Testis (tissue), 5 donors: ENCODE results near the gene SLC51B. TPM values are rescaled to one million over a fixed set of nuclear protein-coding genes. Genes with fewer than 3 reads are reported as not detected.

Experiments
- DNase-seq: peaks from one replicate; pipeline ENCODE4 v3.0.0-alpha.2; 2019
- H3K27ac ChIP-seq, 2 donors: fragments of 200-600 bp; sonication (generic); one replicate each; pipeline ENCODE4 v1.5.1; 2019
- H3K27me3 ChIP-seq: fragments of 200-600 bp; sonication (generic); one replicate; pipeline ENCODE4 v1.5.1; 2019
- H3K36me3 ChIP-seq: fragments of 200-600 bp; sonication (generic); one replicate; pipeline ENCODE4 v1.5.1; 2017; ENCODE audit warnings: low read depth; ENCODE audit errors: missing control alignments
- H3K4me1 ChIP-seq: fragments of 200-600 bp; sonication (generic); one replicate; pipeline ENCODE4 v1.5.1; 2019
- H3K4me3 ChIP-seq, 2 donors: fragments of 200-600 bp; sonication (generic); one replicate each; pipeline ENCODE4 v1.5.1; 2017 to 2019
- H3K9me3 ChIP-seq: fragments of 200-600 bp; sonication (generic); one replicate; pipeline ENCODE4 v1.5.1; 2017
- POLR2A ChIP-seq: fragments of 450-650 bp; IDR thresholded peaks from one replicate; pipeline ENCODE4 v1.6.1; 2017; ENCODE audit warnings: antibody characterized with exemption, mild to moderate bottlenecking, moderate library complexity
- WGBS, 2 donors: methylation state at CpG; one replicate each; pipeline ENCODE4 v1.1.5; 2018; 5-methylcytosine and 5-hydroxymethylcytosine counted together
- intact Hi-C: fragments of 100-400 bp; cut with DNase I; formaldehyde crosslinking; loops from one replicate; pipeline ENCODE4 v1.15.1; 2023; ENCODE audit warnings: low total_unique reads
- long read RNA-seq, 2 donors: transcript quantifications; one replicate each; lab custom pipeline, GENCODE V29; 2026
- polyA plus RNA-seq: library from polyadenylated mRNA; stranded (reverse); fragments of 350-450 nt; fragmentation: Illumina TruSeq; extraction: RNeasy Lipid Tissue Mini Kit (QIAGEN cat#74804); gene quantifications from one replicate; pipeline ENCODE4 v1.2.3, GENCODE V29; 2014; ENCODE audit warnings: low read depth, low replicate concordance; ENCODE audit not compliant: insufficient read depth
- total RNA-seq, 2 donors: library from RNA; depleted of rRNA; stranded (reverse); fragments of >200 nt; gene quantifications; one replicate each; pipeline ENCODE4 v1.2.3, GENCODE V29; 2016
- TF ChIP-seq, protein P1 (sequence below), 3 experiments: fragments of 450-650 bp in 2 of 3; fragments of 200-600 bp in 1 of 3; sonication (generic) in 1 of 3; IDR thresholded peaks; one replicate each; pipeline ENCODE4 v1.5.1; 2016 to 2019; ENCODE audit warnings: antibody characterized with exemption in 3 of 3, mild to moderate bottlenecking in 2 of 3, moderate library complexity in 1 of 3

SLC51B gene
- total RNA-seq = 1 to 10 TPM; 1.1 to 3.8 TPM
- 13.6 TPM for polyA plus RNA-seq
- long read RNA-seq, donor 1, partial matches to known transcripts = 7 of 55 reads
- long read RNA-seq, donor 1, other reads (novel, unspliced or antisense) = 47 of 55 reads
- long read RNA-seq, donor 2, partial matches to known transcripts = 0 of 19 reads
- long read RNA-seq, donor 2, other reads (novel, unspliced or antisense) = 19 of 19 reads

DNA sequence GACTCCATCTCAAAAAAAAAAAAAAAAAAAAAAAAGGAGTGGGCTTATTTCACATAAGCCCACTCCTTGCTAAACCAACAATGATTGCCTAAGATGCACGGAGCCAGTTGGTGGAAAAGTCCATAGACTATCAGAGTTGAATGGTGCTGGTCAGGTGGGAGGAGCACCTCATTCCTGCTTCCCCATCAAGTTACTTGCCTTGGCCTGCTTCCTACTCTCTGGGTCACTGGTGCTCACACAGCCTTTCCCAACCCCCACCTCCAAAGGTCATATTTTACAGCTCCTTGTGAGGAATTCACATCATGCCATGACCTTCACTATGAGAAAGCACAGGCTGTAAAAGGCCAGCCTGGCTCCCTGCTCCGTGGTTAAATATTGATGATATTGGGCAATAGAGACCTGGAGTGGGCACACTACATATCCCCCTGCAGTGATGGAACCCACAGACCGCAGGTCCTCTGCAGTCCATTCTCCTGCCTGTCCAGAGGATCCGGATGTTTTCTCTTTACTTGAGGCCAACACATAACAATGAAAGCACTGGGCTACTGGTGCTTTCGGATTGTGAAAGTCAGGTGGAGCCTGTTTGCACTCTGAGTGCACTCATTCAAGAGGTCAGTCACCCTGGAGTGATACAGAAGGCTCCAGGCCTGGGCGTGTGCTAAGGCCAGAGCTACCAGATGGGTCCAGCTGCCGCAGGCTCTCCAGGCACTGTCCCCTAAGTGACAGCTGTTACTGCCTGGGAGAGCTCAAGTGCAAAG is at the start of gene SLC51B:
Gene SLC51B, plus strand, starts transcription at position 664 of the 758 bp plus-strand sequence. CDS start 4,618 bp downstream, outside the sequence.
- no peaks in the 10 kb centered on the region for H3K4me1 ChIP-seq
- H3K27me3 ChIP-seq = no peaks in the 10 kb centered on the region
- TF ChIP-seq, protein P1, sequence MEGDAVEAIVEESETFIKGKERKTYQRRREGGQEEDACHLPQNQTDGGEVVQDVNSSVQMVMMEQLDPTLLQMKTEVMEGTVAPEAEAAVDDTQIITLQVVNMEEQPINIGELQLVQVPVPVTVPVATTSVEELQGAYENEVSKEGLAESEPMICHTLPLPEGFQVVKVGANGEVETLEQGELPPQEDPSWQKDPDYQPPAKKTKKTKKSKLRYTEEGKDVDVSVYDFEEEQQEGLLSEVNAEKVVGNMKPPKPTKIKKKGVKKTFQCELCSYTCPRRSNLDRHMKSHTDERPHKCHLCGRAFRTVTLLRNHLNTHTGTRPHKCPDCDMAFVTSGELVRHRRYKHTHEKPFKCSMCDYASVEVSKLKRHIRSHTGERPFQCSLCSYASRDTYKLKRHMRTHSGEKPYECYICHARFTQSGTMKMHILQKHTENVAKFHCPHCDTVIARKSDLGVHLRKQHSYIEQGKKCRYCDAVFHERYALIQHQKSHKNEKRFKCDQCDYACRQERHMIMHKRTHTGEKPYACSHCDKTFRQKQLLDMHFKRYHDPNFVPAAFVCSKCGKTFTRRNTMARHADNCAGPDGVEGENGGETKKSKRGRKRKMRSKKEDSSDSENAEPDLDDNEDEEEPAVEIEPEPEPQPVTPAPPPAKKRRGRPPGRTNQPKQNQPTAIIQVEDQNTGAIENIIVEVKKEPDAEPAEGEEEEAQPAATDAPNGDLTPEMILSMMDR (IDR thresholded peaks at IDR 0.05) = no peak
- TF ChIP-seq POLR2A = no peak
- intact Hi-C loops = no loop called here
- no peaks in the 10 kb centered on the region for H3K9me3 ChIP-seq
- no peak within 1 kb of the TSS for H3K4me3 ChIP-seq
- H3K27ac ChIP-seq = no peak within 1 kb of the TSS
- DNase-seq = no peak
- WGBS, 2 donors = 56 to 63% methylated on average over 7 of the region's 7 CpGs
- H3K36me3 ChIP-seq = no peaks in the 10 kb centered on the region

DNA sequence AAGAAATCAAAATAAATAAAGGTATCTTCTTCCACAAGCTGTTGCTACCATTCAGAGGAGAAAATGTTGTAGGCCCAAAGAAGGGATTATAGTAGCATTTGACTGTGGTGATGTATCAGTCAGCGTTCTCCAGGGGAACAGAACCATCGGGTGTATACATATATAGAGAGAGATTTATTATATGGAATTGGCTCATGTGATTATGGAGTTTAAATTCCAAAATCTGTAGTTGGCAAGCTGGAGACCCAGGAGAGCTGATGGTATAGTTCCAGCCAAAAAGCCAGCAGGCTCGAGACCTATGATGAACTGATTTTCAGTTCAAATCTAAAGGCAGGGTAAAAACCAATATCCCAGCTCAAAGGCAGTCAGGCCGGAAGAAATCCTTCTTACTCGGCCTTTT is 48.1 kb upstream of the SLC51B start:
- intact Hi-C loops = no loop called here
- 78 to 83% methylated on average over 5 of the region's 5 CpGs for WGBS, 2 donors
- no peak for DNase-seq

GRCh38 chr15:64997745-64998375 is 47.3 kb upstream of the SLC51B start:
- no peak for TF ChIP-seq POLR2A
- TF ChIP-seq, protein P1 (IDR thresholded peaks at IDR 0.05) = no peak
- no peaks in the 10 kb centered on the region for H3K4me1 ChIP-seq
- intact Hi-C loops = no loop called here
- 92% methylated on average over 4 of the region's 4 CpGs for WGBS, 2 donors
- no peak overlapping the region for H3K4me3 ChIP-seq
- H3K27me3 ChIP-seq = no peaks in the 10 kb centered on the region
- H3K27ac ChIP-seq = no peak overlapping the region
- no peaks in the 10 kb centered on the region for H3K9me3 ChIP-seq
- H3K36me3 ChIP-seq = no peaks in the 10 kb centered on the region
- DNase-seq = no peak

More for the DNA sequence above, 48.1 kb upstream of the SLC51B start:
- TF ChIP-seq, protein P1 (IDR thresholded peaks at IDR 0.05) = no peak
- TF ChIP-seq POLR2A = no peak
- H3K9me3 ChIP-seq = no peaks in the 10 kb centered on the region
- no peaks in the 10 kb centered on the region for H3K4me1 ChIP-seq
- H3K36me3 ChIP-seq = no peaks in the 10 kb centered on the region
- no peak overlapping the region for H3K4me3 ChIP-seq
- no peaks in the 10 kb centered on the region for H3K27me3 ChIP-seq
- no peak overlapping the region for H3K27ac ChIP-seq

DNA sequence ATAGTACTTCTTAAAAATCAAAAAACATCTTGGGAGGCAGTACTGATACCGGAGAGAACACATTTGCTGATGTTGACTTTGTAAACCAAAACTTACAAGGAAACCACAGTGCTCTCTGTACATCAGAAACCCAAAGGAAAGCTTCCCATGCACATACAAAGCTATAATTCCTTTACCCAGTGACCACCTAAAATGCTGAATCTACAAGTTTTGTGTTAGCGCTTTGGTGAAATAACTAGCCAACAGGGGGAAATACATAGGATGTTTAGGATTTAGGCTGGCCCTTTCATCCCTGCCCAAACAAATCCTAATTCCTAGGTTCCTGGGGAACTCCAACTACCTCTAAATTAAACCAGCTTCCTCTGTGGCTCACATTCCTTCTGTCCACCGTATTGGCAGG is 40.2 kb upstream of the SLC51B start:
- H3K27ac ChIP-seq = no peak overlapping the region
- no peak for TF ChIP-seq POLR2A
- TF ChIP-seq, protein P1 (IDR thresholded peaks at IDR 0.05) = no peak
- no peak for DNase-seq
- 89% methylated on average over 3 of the region's 3 CpGs for WGBS, 2 donors
- intact Hi-C loops = no loop called here
- H3K36me3 ChIP-seq = no peaks in the 10 kb centered on the region
- no peaks in the 10 kb centered on the region for H3K4me1 ChIP-seq
- no peak overlapping the region for H3K4me3 ChIP-seq
- no peaks in the 10 kb centered on the region for H3K27me3 ChIP-seq
- H3K9me3 ChIP-seq = no peaks in the 10 kb centered on the region
